ENCODE measurements around the gene UBL4B. TPM values are rescaled to one million over a fixed set of nuclear protein-coding genes. Genes with fewer than 3 reads are reported as not detected.

Gene UBL4B
- total and polyA plus RNA-seq, 9 donors = 0.31 TPM; not detected in 8

DNA sequence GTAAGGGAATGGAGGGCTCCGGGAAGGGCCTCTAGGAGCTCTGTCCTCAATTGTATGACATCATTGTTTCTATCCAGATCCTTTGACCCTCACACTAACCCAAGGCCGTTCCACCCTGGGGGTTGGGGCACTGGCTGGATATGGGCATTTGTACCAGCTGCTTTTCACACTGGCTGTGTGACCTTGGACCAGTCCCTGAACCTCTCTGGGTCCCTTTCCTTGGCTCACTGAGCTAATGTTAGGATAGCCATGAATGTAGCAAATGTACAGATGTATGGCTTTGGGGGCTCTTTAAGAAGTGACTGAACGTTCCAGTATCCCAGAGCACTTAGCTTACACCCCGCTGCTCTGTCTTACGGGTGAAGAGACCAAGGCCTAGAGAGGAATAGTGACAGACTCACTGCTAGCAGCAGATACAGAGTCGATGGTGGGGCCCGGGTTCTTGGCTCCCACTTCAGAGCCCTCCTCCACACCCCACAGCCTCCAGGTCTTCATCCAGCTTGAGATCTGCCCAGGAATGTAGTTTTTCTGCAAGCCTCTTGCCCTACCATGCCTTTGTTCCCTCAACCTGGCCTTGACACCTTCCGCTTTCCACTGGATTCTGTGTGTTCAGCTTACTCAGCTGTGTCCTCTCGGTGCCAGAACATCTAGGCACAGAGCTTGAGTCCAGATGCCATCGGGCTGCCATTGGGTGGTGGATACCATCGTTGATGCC, 14.6 kb upstream of the UBL4B start:
- no peak for DNase-seq
- H3K27me3 ChIP-seq = no peaks in the 10 kb centered on the region
- no peak for TF ChIP-seq POLR2A (IDR thresholded peaks at IDR 0.05)
- TF ChIP-seq, protein P1, sequence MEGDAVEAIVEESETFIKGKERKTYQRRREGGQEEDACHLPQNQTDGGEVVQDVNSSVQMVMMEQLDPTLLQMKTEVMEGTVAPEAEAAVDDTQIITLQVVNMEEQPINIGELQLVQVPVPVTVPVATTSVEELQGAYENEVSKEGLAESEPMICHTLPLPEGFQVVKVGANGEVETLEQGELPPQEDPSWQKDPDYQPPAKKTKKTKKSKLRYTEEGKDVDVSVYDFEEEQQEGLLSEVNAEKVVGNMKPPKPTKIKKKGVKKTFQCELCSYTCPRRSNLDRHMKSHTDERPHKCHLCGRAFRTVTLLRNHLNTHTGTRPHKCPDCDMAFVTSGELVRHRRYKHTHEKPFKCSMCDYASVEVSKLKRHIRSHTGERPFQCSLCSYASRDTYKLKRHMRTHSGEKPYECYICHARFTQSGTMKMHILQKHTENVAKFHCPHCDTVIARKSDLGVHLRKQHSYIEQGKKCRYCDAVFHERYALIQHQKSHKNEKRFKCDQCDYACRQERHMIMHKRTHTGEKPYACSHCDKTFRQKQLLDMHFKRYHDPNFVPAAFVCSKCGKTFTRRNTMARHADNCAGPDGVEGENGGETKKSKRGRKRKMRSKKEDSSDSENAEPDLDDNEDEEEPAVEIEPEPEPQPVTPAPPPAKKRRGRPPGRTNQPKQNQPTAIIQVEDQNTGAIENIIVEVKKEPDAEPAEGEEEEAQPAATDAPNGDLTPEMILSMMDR (IDR thresholded peaks at IDR 0.05) = no peak
- TF ChIP-seq EP300 (IDR thresholded peaks at IDR 0.05) = no peak
- H3K4me3 ChIP-seq = no peak overlapping the region
- no peaks in the 10 kb centered on the region for H3K36me3 ChIP-seq
- H3K27ac ChIP-seq = no peak overlapping the region
- H3K4me1 ChIP-seq (ENCODE audit: insufficient read depth) = no peaks in the 10 kb centered on the region
- intact Hi-C loops (cut with DNase I) = no loop called here
- WGBS, 3 donors = 57 to 64% (median 63%) methylated on average over 11 of the region's 11 CpGs
- no peaks in the 10 kb centered on the region for H3K9me3 ChIP-seq

DNA sequence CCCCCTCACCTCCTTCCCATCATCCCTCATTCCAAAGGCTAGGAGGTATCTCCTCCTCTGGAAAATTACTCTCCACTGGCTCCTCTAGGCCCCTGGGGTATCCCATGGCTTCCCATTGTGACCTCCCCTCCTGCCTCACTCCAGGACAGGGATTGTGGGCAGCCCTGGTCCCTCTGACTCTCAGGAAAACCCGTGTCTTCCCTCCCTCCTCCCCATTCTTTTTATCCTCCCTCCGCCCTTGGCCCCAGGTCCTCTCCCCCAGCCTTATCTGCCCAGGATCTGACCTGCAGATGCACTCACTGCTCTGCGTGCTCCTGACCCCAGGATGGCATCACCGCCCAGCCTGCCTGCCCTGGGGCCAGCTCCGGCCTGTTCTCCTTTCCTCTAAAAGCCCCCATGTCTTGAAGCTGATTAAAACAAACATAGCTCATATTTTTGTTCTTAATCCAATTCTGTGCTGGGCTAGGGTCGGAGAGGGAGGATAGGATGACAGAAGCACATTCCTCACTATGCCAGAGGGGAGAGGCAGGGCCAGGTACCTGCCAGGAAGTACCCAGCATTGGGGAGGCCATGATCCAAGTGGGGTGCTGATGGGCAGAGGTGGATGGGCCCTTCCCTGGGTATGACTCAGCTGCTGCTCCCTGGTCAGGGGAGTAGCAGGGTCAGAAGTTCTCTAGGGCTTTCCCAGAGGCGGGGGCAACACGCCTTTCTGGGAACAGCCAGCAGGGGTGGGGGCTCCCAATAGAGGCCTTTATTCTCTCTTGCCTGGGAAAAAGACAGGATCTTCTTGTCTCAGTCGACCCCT, 13.8 kb upstream of the UBL4B start:
- TF ChIP-seq POLR2A (IDR thresholded peaks at IDR 0.05) = no peak
- TF ChIP-seq EP300 (IDR thresholded peaks at IDR 0.05) = no peak
- TF ChIP-seq, protein P1 (IDR thresholded peaks at IDR 0.05) = no peak
- DNase-seq = no peak
- Histone ChIP-seq H3K9me3 (no peaks in the 10 kb centered on the region), H3K27ac (no peak overlapping the region), H3K4me3 (no peak overlapping the region), H3K36me3 (no peaks in the 10 kb centered on the region), H3K27me3 (no peaks in the 10 kb centered on the region), H3K4me1 (ENCODE audit: insufficient read depth) (no peaks in the 10 kb centered on the region)
- intact Hi-C loops (cut with DNase I) = no loop called here
- WGBS, 3 donors = 67 to 70% (median 70%) methylated on average over 9 of the region's 9 CpGs

DNA sequence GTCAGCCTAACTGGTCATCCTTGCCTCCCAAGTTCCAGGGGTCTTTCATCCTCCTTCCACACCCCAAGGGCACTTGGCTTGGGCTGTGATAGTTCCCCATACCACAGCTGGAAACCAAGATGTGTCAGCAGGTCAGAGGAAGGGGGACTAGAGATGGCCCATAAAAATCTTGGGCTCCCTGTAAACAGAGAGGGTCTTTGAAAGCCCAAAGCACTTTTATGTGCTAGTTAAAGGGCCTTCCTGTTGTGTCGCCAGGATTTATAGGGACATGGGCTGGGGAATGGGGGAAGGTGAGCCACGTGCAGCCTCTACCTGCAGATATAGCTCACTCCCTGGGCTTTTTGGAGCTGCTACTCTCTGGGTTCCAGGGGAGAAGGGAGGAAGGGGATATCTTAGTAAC, 11.9 kb upstream of the UBL4B start:
- TF ChIP-seq, protein P1 (IDR thresholded peaks at IDR 0.05) = no peak
- no peak for TF ChIP-seq EP300 (IDR thresholded peaks at IDR 0.05)
- TF ChIP-seq POLR2A (IDR thresholded peaks at IDR 0.05) = no peak
- H3K4me1 ChIP-seq (ENCODE audit: insufficient read depth) = no peaks in the 10 kb centered on the region
- H3K4me3 ChIP-seq = no peak overlapping the region
- intact Hi-C loops (cut with DNase I) = loop anchor here in 2 of 4 donors (10.0 kb wide), 2 partner anchors 46 to 326 kb away; no protein-coding TSS in a partner anchor
- no peak overlapping the region for H3K27ac ChIP-seq
- H3K9me3 ChIP-seq = no peaks in the 10 kb centered on the region
- no peaks in the 10 kb centered on the region for H3K36me3 ChIP-seq
- 73 to 84% (median 76%) methylated on average over 2 of the region's 2 CpGs for WGBS, 3 donors
- DNase-seq = no peak
- no peaks in the 10 kb centered on the region for H3K27me3 ChIP-seq

DNA sequence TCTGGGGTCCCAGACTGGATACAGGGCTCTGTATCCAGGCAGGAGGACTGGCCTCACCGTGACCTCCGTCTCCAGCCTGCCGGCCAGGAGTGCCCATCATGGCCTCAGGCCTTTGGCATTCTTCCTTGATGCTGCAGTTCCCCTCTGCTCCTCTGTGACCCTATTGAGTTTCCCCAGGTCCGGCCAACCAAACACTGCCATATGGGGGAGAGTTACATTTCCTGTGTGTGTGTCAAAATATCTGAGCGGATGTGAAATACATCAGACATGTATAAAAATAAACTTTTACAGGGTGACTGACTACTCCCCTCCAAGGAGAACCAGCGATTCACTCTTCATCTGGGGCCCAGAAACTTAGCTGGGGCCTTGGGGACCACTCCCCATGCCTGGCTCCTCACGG, 10.2 kb upstream of the UBL4B start:
- intact Hi-C loops (cut with DNase I) = loop anchor here in 2 of 4 donors (10.0 kb wide), 2 partner anchors 47 to 327 kb away; no protein-coding TSS in a partner anchor
- WGBS, 3 donors = 57 to 63% (median 57%) methylated on average over 7 of the region's 7 CpGs
- Histone ChIP-seq H3K27ac (no peak overlapping the region), H3K36me3 (no peaks in the 10 kb centered on the region), H3K9me3 (no peaks in the 10 kb centered on the region), H3K4me3 (no peak overlapping the region), H3K4me1 (ENCODE audit: insufficient read depth) (no peaks in the 10 kb centered on the region), H3K27me3 (no peaks in the 10 kb centered on the region)
- TF ChIP-seq POLR2A (IDR thresholded peaks at IDR 0.05) (no peak), EP300 (IDR thresholded peaks at IDR 0.05) (no peak)
- TF ChIP-seq, protein P1 (IDR thresholded peaks at IDR 0.05) = no peak
- no peak for DNase-seq

Measured in ovary (tissue), 9 donors.